Fibroblast of lung (primary cell): ENCODE data around the gene C1orf198. TPM values are rescaled to one million over a fixed set of nuclear protein-coding genes. Genes with fewer than 3 reads are reported as not detected.

Experiments
- DNase-seq, 2 donors: peaks; one replicate each; pipeline versions ENCODE4 v3.0.0 to v3.0.0-alpha.2; 2010; ENCODE audit warnings: low read depth in 2 of 2
- H2AFZ ChIP-seq: 2 replicates; pipeline ENCODE4 v1.5.1; 2012; ENCODE audit warnings: low read length, control low read depth, inconsistent platforms
- H3K27ac ChIP-seq: 2 replicates; pipeline ENCODE4 v1.5.1; 2011; ENCODE audit warnings: low read length, control low read depth; ENCODE audit not compliant: insufficient read depth
- H3K27me3 ChIP-seq: 2 replicates; pipeline ENCODE4 v1.5.1; 2011; ENCODE audit warnings: mild to moderate bottlenecking, low read length; ENCODE audit not compliant: control insufficient read depth, insufficient read depth
- H3K36me3 ChIP-seq: 2 replicates; pipeline ENCODE4 v1.5.1; 2011; ENCODE audit warnings: low read length; ENCODE audit not compliant: control insufficient read depth, insufficient read depth
- H3K4me1 ChIP-seq: 2 replicates; pipeline ENCODE4 v1.5.1; 2011; ENCODE audit warnings: low read length; ENCODE audit not compliant: control insufficient read depth, insufficient read depth; ENCODE audit errors: extremely low read depth
- H3K4me2 ChIP-seq: 2 replicates; pipeline ENCODE4 v1.5.1; 2011; ENCODE audit warnings: low read length, control low read depth; ENCODE audit not compliant: insufficient read depth; ENCODE audit errors: extremely low read depth
- H3K4me3 ChIP-seq, 4 experiments: fragments of 200-600 bp in 1 of 4; sonication (generic) in 1 of 4; replicated peaks in 1 of 4; 2 replicates each; pipeline ENCODE4 v1.5.1; 2011 to 2016; ENCODE audit warnings: low read length in 4 of 4, low read depth in 3 of 4, mild to moderate bottlenecking in 3 of 4, control low read depth in 2 of 4, inconsistent platforms in 1 of 4, mixed read lengths in 1 of 4; ENCODE audit not compliant: insufficient read depth in 1 of 4; ENCODE audit errors: control extremely low read depth in 1 of 4
- H3K79me2 ChIP-seq: 2 replicates; pipeline ENCODE4 v1.5.1; 2012; ENCODE audit warnings: mild to moderate bottlenecking, low read length, inconsistent platforms; ENCODE audit not compliant: control insufficient read depth, insufficient read depth
- H3K9ac ChIP-seq: 2 replicates; pipeline ENCODE4 v1.5.1; 2011; ENCODE audit warnings: mild to moderate bottlenecking, low read length, control low read depth; ENCODE audit not compliant: insufficient read depth
- H3K9me3 ChIP-seq: 2 replicates; pipeline ENCODE4 v1.5.1; 2012; ENCODE audit warnings: low read depth, low read length; ENCODE audit not compliant: control insufficient read depth, insufficient read depth
- H4K20me1 ChIP-seq: 2 replicates; pipeline ENCODE4 v1.5.1; 2011; ENCODE audit warnings: low read length; ENCODE audit not compliant: control insufficient read depth, insufficient read depth; ENCODE audit errors: extremely low read depth
- EZH2 ChIP-seq: IDR thresholded peaks from 2 replicates; pipeline ENCODE4 v1.5.1; 2012; ENCODE audit warnings: low read length, control low read depth, mild to moderate bottlenecking; ENCODE audit errors: missing control alignments
- polyA plus RNA-seq, 2 donors: library from polyadenylated mRNA; depleted of rRNA in 1 of 2; stranded (reverse) in 1 of 2; unstranded in 1 of 2; fragments of >200 nt; gene quantifications; 2 replicates each; pipeline ENCODE4 v1.2.1, GENCODE V29; 2011 to 2012; ENCODE audit warnings: missing spikeins in 1 of 2
- total RNA-seq: library from RNA; depleted of rRNA; stranded (reverse); fragments of >200 nt; gene quantifications from 2 replicates; pipeline ENCODE4 v1.2.1, GENCODE V29; 2014
- TF ChIP-seq, protein P1 (sequence below), 2 donors: IDR thresholded peaks in 1 of 2; conservative IDR thresholded peaks in 1 of 2; 1 replicate in 1 of 2; 2 replicates in 1 of 2; pipeline ENCODE4 v1.5.1; 2011 to 2012; ENCODE audit warnings: low read length in 2 of 2, control low read depth in 1 of 2, inconsistent platforms in 1 of 2, low read depth in 1 of 2, mild to moderate bottlenecking in 1 of 2

Gene C1orf198
- total and polyA plus RNA-seq, 2 donors (not counting 1 experiment from before 2014, with no cell fraction given): 57.8 to 215 TPM

- Histone ChIP-seq H2AFZ (no peak overlapping the region), H3K4me3 (no peak overlapping the region), H3K36me3 (no peaks in the 10 kb centered on the region), H3K9me3 (no peaks in the 10 kb centered on the region), H3K4me1 (no peaks in the 10 kb centered on the region), H3K4me2 (no peak overlapping the region), H3K9ac (no peak overlapping the region), H4K20me1 (no peaks in the 10 kb centered on the region), H3K27ac (no peak overlapping the region), H3K27me3 (no peaks in the 10 kb centered on the region), H3K79me2 (no peaks in the 10 kb centered on the region)
- TF ChIP-seq EZH2: no peak
- TF ChIP-seq, protein P1, sequence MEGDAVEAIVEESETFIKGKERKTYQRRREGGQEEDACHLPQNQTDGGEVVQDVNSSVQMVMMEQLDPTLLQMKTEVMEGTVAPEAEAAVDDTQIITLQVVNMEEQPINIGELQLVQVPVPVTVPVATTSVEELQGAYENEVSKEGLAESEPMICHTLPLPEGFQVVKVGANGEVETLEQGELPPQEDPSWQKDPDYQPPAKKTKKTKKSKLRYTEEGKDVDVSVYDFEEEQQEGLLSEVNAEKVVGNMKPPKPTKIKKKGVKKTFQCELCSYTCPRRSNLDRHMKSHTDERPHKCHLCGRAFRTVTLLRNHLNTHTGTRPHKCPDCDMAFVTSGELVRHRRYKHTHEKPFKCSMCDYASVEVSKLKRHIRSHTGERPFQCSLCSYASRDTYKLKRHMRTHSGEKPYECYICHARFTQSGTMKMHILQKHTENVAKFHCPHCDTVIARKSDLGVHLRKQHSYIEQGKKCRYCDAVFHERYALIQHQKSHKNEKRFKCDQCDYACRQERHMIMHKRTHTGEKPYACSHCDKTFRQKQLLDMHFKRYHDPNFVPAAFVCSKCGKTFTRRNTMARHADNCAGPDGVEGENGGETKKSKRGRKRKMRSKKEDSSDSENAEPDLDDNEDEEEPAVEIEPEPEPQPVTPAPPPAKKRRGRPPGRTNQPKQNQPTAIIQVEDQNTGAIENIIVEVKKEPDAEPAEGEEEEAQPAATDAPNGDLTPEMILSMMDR (conservative IDR thresholded peaks at IDR 0.05 in 1 of 2, IDR thresholded peaks at IDR 0.05 in 1 of 2; ENCODE audit: low read depth in 1 of 2, low read length in 2 of 2): no peak
- DNase-seq: no peak
Measured at GRCh38 chr1:230787471-230787870, 80.8 kb downstream of the C1orf198 start.

Other genes starting within 250 kb of the C1orf198 start
- 21.5 and 22.3 TPM in 2 replicates for gene COG2, start 226.0 kb downstream of the C1orf198 start, total RNA-seq
- gene COG2, start 226.0 kb downstream of the C1orf198 start, polyA plus RNA-seq: 14.2 and 15.4 TPM in 2 replicates
- gene AGT, start 154.4 kb downstream of the C1orf198 start, total RNA-seq: 10.6 and 14.1 TPM in 2 replicates
- 0.38 and 3.7 TPM in 2 replicates for gene AGT, start 154.4 kb downstream of the C1orf198 start, polyA plus RNA-seq
- gene CAPN9, start 121.1 kb downstream of the C1orf198 start, total RNA-seq: under 0.01 and 0.17 TPM in 2 replicates
- gene CAPN9, start 121.1 kb downstream of the C1orf198 start, polyA plus RNA-seq: 0.05 TPM in 1 of 2 replicates, not detected in the other
- 9.0 and 16.2 TPM in 2 replicates for gene TTC13, start 110.3 kb upstream of the C1orf198 start, total RNA-seq
- 6.5 and 8.0 TPM in 2 replicates for gene TTC13, start 110.3 kb upstream of the C1orf198 start, polyA plus RNA-seq
- gene ARV1, start 110.6 kb upstream of the C1orf198 start, total RNA-seq: 13.6 and 16.8 TPM in 2 replicates
- gene ARV1, start 110.6 kb upstream of the C1orf198 start, polyA plus RNA-seq: 29.0 and 38.7 TPM in 2 replicates
- gene FAM89A, start 171.7 kb upstream of the C1orf198 start, total RNA-seq: 6.8 and 12.1 TPM in 2 replicates
- gene FAM89A, start 171.7 kb upstream of the C1orf198 start, polyA plus RNA-seq: 10.2 and 12.0 TPM in 2 replicates